Measurements from ENCODE around the gene PGAP2. TPM values are rescaled to one million over a fixed set of nuclear protein-coding genes. Genes with fewer than 3 reads are reported as not detected.
A peak's percentile ranks its signal among the peaks of the same experiment; 100 is the strongest.

PGAP2 gene
- total and polyA plus RNA-seq, 2 of the 4 experiments (the other 2 are of a cell fraction): 10.6 to 31.3 TPM

DNA sequence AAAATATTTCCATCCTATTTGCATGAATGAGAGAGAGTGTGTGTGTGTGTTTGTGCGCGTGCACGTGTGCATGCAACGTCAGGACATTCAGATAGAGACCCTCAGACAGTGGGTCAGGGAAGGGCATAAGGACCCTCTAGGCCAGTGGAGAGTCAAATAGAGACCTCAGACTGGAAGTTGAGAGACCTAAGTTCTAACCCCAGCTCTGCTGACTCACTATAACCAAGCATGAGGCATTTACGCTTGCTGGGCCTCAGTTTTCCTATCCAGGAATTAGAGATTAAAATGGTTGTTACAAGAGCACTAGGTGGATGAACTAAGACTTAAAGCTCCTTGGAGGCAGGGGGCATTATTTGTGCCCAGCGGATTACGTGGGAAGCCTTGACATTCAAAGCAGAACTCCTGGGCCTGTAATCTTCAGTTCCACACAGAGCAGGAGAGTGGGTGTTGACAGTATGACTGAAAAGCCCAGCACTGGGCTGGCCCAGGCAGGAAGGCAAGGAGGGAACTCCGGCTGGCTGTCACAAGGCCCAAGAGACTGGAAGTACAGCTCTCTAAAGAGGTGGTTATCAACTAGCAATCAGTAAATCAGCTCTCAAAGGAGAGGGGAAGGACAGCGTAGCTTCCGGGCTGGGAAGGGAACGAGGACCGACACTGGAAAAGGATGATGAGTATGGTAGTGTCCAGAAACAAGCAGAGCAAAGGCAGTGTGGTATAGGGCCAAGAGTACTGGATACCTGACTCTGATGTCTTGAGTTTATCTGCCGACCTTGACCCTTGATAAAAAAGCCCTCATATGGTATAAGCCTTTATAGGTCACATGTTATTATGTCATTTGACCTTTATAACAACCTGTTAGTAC is 23.2 kb downstream of the PGAP2 start:
- POLR2A ChIA-PET (ENCODE audit: unreplicated experiment): no interaction called here
- Histone ChIP-seq H2BK20ac (ENCODE audit: low read depth, low read length) (no peak overlapping the region), H3K14ac (replicated peaks; ENCODE audit: low read depth, low read length) (no peak overlapping the region), H3K56ac (ENCODE audit: extremely low read depth, insufficient read depth, low read length) (no peak overlapping the region), H3K18ac (ENCODE audit: low read depth, low read length) (no peak overlapping the region), H3K4me3 (ENCODE audit: insufficient read depth, low read depth, low read length) (no peak overlapping the region), H4K8ac (ENCODE audit: low read depth in 2 of 2, low read length in 2 of 2) (no peak overlapping the region), H3K27me3 (ENCODE audit: control insufficient read depth, insufficient read depth, low read length) (no peaks in the 10 kb centered on the region), H3K4ac (ENCODE audit: low read depth, low read length) (no peak overlapping the region), H2BK15ac (ENCODE audit: low read depth, low read length) (no peak overlapping the region), H2BK5ac (ENCODE audit: low read depth, low read length, poor library complexity, severe bottlenecking) (no peak overlapping the region), H2AK5ac (ENCODE audit: low read depth, low read length) (no peak overlapping the region), H3K9ac (ENCODE audit: low read depth, low read length) (no peak overlapping the region), H2AFZ (replicated peaks; ENCODE audit: low read length, poor library complexity) (no peak overlapping the region), H4K91ac (ENCODE audit: insufficient read depth, low read depth, low read length) (no peak overlapping the region), H4K5ac (ENCODE audit: low read depth, low read length) (no peak overlapping the region), H3K9me1 (ENCODE audit: insufficient read depth, low read length) (peaks cover 42% of the 10 kb centered on the region), H3K79me1 (ENCODE audit: low read depth in 1 of 2, low read length in 2 of 2) (peaks cover 49 to 86% of the 10 kb centered on the region in 2 experiments), H3K4me2 (ENCODE audit: low read depth, low read length) (no peak overlapping the region), H2BK120ac (ENCODE audit: low read depth, low read length) (no peak overlapping the region), H3K36me3 (ENCODE audit: control insufficient read depth, insufficient read depth, low read length) (peaks cover 23% of the 10 kb centered on the region), H4K20me1 (ENCODE audit: insufficient read depth, low read length) (peaks cover 78% of the 10 kb centered on the region), H3K4me1 (ENCODE audit: control insufficient read depth, insufficient read depth, low read length) (peaks cover 7% of the 10 kb centered on the region; the same call in 1 of the 2 replicates), H3K9me3 (ENCODE audit: control insufficient read depth, insufficient read depth, low read length) (no peaks in the 10 kb centered on the region), H3K27ac (ENCODE audit: insufficient read depth, low read length) (no peak overlapping the region), H3K23ac (ENCODE audit: low read depth, low read length) (no peak overlapping the region), H2AK9ac (replicated peaks; ENCODE audit: low read depth, low read length, poor library complexity) (peak overlapping the region; percentile 23)
- no peak for TF ChIP-seq BHLHE40 (IDR thresholded peaks at IDR 0.05; ENCODE audit: low read depth, low read length)
- TF ChIP-seq NFE2L2 (IDR thresholded peaks at IDR 0.05; ENCODE audit: low read depth, low read length): no peak
- TF ChIP-seq, protein P1, sequence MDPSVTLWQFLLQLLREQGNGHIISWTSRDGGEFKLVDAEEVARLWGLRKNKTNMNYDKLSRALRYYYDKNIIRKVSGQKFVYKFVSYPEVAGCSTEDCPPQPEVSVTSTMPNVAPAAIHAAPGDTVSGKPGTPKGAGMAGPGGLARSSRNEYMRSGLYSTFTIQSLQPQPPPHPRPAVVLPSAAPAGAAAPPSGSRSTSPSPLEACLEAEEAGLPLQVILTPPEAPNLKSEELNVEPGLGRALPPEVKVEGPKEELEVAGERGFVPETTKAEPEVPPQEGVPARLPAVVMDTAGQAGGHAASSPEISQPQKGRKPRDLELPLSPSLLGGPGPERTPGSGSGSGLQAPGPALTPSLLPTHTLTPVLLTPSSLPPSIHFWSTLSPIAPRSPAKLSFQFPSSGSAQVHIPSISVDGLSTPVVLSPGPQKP (IDR thresholded peaks at IDR 0.05; ENCODE audit: borderline replicate concordance, low read depth, low read length): no peak
- BruUV-seq (replicated peaks): no TSS peak
- in situ Hi-C loops (cut with MboI; ENCODE audit: low sequenced_read_pairs) (no loop called here), intact Hi-C loops (cut with micrococcal nuclease) (no loop called here), dilution Hi-C loops (cut with HindIII; ENCODE audit: low sequenced_read_pairs, unreplicated experiment) (no loop called here)
- no CpG with 5 or more reads among the region's 13 CpGs for whole genome bisulfite sequencing, 2 experiments (ENCODE audit: extremely low coverage in 2 of 2, insufficient read length in 1 of 2)
- 0 out of 2 replicates have a peak, but pooled peaks have one; percentile 40 for ATAC-seq (ENCODE audit: low read depth)
- CTCF ChIA-PET: no interaction called here
- DNase-seq: no peak
